Endothelial cell of umbilical vein (primary cell): ENCODE data around the gene FBLIM1. TPM values are rescaled to one million over a fixed set of nuclear protein-coding genes. Genes with fewer than 3 reads are reported as not detected.

Experiments used
- BruUV-seq: library from RNA; stranded (reverse); fragments of 400-500 nt; replicated peaks from 2 replicates; lab custom pipeline; 2021; lab: Mats Ljungman, UMichigan
- CTCF ChIA-PET: fragments of 300-600, 350-600 bp; sonication (Branson Sonifier 250); formaldehyde crosslinking; loops from one replicate; lab custom pipeline; 2021; ENCODE audit warnings: antibody characterized with exemption, inconsistent platforms; lab: Charles Lee
- POLR2A ChIA-PET: fragments of 300-600, 350-600 bp; sonication (Branson Sonifier 250); formaldehyde crosslinking; loops from one replicate; lab custom pipeline; 2021; ENCODE audit warnings: antibody characterized with exemption, inconsistent platforms; lab: Charles Lee
- DNase-seq: peaks from one replicate; pipeline ENCODE4 v3.0.0-alpha.2; 2011; ENCODE audit warnings: low read depth, low spot score
- FAIRE-seq: peaks from 2 replicates; lab custom pipeline; 2011; peaks lifted over from hg19 to GRCh38; lab: Jason Lieb, UNC
- H2AFZ ChIP-seq: 2 replicates; pipeline ENCODE4 v1.6.0; 2012; ENCODE audit warnings: low read depth, low read length, control low read depth, inconsistent platforms
- H3K27ac ChIP-seq: 2 replicates; pipeline ENCODE4 v1.5.1; 2011; ENCODE audit warnings: low read depth, mild to moderate bottlenecking, control low read depth, low read length, moderate library complexity; ENCODE audit not compliant: insufficient read depth
- H3K27me3 ChIP-seq, 2 experiments: 2 replicates each; pipeline versions ENCODE4 v1.6.0 to v1.6.1; 2011; ENCODE audit warnings: low read length in 2 of 2, mixed read lengths in 1 of 2; ENCODE audit not compliant: control insufficient read depth in 2 of 2, insufficient read depth in 2 of 2
- H3K36me3 ChIP-seq, 2 experiments: 2 replicates in 1 of 2; 3 replicates in 1 of 2; pipeline ENCODE4 v1.5.1; 2011; ENCODE audit warnings: low read length in 2 of 2, mild to moderate bottlenecking in 1 of 2, moderate library complexity in 1 of 2; ENCODE audit not compliant: control insufficient read depth in 2 of 2, insufficient read depth in 2 of 2; ENCODE audit errors: extremely low read depth in 1 of 2
- H3K4me1 ChIP-seq: 3 replicates; pipeline ENCODE4 v1.5.1; 2011; ENCODE audit warnings: mild to moderate bottlenecking, low read length; ENCODE audit not compliant: control insufficient read depth, insufficient read depth; ENCODE audit errors: extremely low read depth
- H3K4me2 ChIP-seq: 2 replicates; pipeline ENCODE4 v1.6.1; 2011; ENCODE audit warnings: low read length, control low read depth, mixed read lengths; ENCODE audit not compliant: insufficient read depth
- H3K4me3 ChIP-seq, 3 experiments: fragments of 200-600 bp in 1 of 3; sonication (generic), shearing (Covaris generic) in 1 of 3; replicated peaks in 1 of 3; 2 replicates each; pipeline ENCODE4 v1.5.1; 2011 to 2016; ENCODE audit warnings: control low read depth in 3 of 3, low read length in 3 of 3, mild to moderate bottlenecking in 2 of 3, inconsistent platforms in 1 of 3, low read depth in 1 of 3, moderate library complexity in 1 of 3; ENCODE audit not compliant: insufficient read depth in 1 of 3
- H3K79me2 ChIP-seq: 2 replicates; pipeline ENCODE4 v1.6.0; 2012; ENCODE audit warnings: low read length, inconsistent platforms; ENCODE audit not compliant: control insufficient read depth, insufficient read depth
- H3K9ac ChIP-seq: replicated peaks from 2 replicates; pipeline ENCODE3; 2011; ENCODE audit warnings: low read length, control low read depth; ENCODE audit not compliant: insufficient read depth; ENCODE audit errors: extremely low read depth
- H3K9me1 ChIP-seq: replicated peaks from 3 replicates; pipeline ENCODE4 v1.6.0; 2011; ENCODE audit warnings: mild to moderate bottlenecking, low read length; ENCODE audit not compliant: control insufficient read depth, insufficient read depth; ENCODE audit errors: extremely low read depth
- H3K9me3 ChIP-seq: replicated peaks from 2 replicates; pipeline ENCODE4 v1.5.1; 2012; ENCODE audit warnings: low read length, inconsistent platforms; ENCODE audit not compliant: control insufficient read depth, insufficient read depth
- H4K20me1 ChIP-seq: replicated peaks from 2 replicates; pipeline ENCODE3; 2011; ENCODE audit warnings: mild to moderate bottlenecking, low read length; ENCODE audit not compliant: control insufficient read depth, insufficient read depth; ENCODE audit errors: extremely low read depth
- CTCF ChIP-seq, 2 donors: IDR thresholded peaks; 1 replicate in 1 of 2; 2 replicates in 1 of 2; pipeline ENCODE4 v1.5.1; 2011; ENCODE audit warnings: low read length in 2 of 2, mild to moderate bottlenecking in 2 of 2, moderate library complexity in 2 of 2, control low read depth in 1 of 2, inconsistent platforms in 1 of 2, low read depth in 1 of 2; ENCODE audit not compliant: insufficient read depth in 1 of 2; ENCODE audit errors: extremely low read depth in 1 of 2
- EZH2 ChIP-seq: IDR thresholded peaks from 2 replicates; pipeline ENCODE4 v1.6.1; 2012; ENCODE audit warnings: borderline replicate concordance, low read depth, mild to moderate bottlenecking, moderate library complexity, low read length, inconsistent platforms; ENCODE audit not compliant: severe bottlenecking
- FOS ChIP-seq: IDR thresholded peaks from 2 replicates; pipeline ENCODE4 v1.6.1; 2011; ENCODE audit warnings: mild to moderate bottlenecking, low read length, moderate library complexity, borderline replicate concordance; ENCODE audit not compliant: insufficient read depth
- GATA2 ChIP-seq: IDR thresholded peaks from 2 replicates; pipeline ENCODE4 v1.7.0; 2011; ENCODE audit warnings: low read depth, mild to moderate bottlenecking, moderate library complexity, mixed read lengths, low read length; ENCODE audit not compliant: insufficient read length, insufficient read depth
- JUN ChIP-seq: IDR thresholded peaks from 2 replicates; pipeline ENCODE4 v1.6.1; 2011; ENCODE audit warnings: borderline replicate concordance, low read depth; ENCODE audit not compliant: insufficient read length, insufficient read depth
- MAX ChIP-seq: IDR thresholded peaks from 2 replicates; pipeline ENCODE4 v1.6.1; 2011; ENCODE audit not compliant: insufficient read depth, insufficient read length
- MYC ChIP-seq: IDR thresholded peaks from one replicate; pipeline ENCODE4 v1.6.1; 2011; ENCODE audit warnings: mild to moderate bottlenecking, low read depth, low read length
- POLR2A ChIP-seq: IDR thresholded peaks from 2 replicates; pipeline ENCODE4 v1.6.1; 2012; ENCODE audit warnings: low read depth, mild to moderate bottlenecking, control low read depth, low read length
- POLR2AphosphoS5 ChIP-seq: IDR thresholded peaks from 2 replicates; pipeline ENCODE4 v1.6.1; 2012; ENCODE audit warnings: low read depth, mild to moderate bottlenecking, control low read depth, low read length, moderate library complexity; ENCODE audit not compliant: insufficient read depth
- dilution Hi-C: fragments of 300-500 bp; cut with MboI; formaldehyde crosslinking; loops from one replicate; pipeline ENCODE4 v1.15.0; 2019; ENCODE audit warnings: low sequenced_read_pairs; ENCODE audit not compliant: extremely low pct_ligation_motif_present
- intact Hi-C: fragments of 100-400 bp; cut with micrococcal nuclease; formaldehyde crosslinking; loops from one replicate; pipeline ENCODE4 v1.10.0; 2022
- polyA plus RNA-seq, 4 experiments: library from polyadenylated mRNA; depleted of rRNA in 3 of 4; stranded (reverse) in 3 of 4; unstranded in 1 of 4; fragments of >200 nt; gene quantifications; 2 replicates each; pipeline versions ENCODE4 v1.2.1 to v1.2.3, GENCODE V29; 2011 to 2012; ENCODE audit warnings: missing spikeins in 1 of 4
- total RNA-seq: library from RNA; stranded (reverse); gene quantifications from 2 replicates; pipeline ENCODE4 v1.2.3, GENCODE V29; 2021

FBLIM1 gene
- total and polyA plus RNA-seq, 2 donors (not counting 3 experiments of a cell fraction or from before 2014, with no cell fraction given): 363 to 414 TPM

DNA sequence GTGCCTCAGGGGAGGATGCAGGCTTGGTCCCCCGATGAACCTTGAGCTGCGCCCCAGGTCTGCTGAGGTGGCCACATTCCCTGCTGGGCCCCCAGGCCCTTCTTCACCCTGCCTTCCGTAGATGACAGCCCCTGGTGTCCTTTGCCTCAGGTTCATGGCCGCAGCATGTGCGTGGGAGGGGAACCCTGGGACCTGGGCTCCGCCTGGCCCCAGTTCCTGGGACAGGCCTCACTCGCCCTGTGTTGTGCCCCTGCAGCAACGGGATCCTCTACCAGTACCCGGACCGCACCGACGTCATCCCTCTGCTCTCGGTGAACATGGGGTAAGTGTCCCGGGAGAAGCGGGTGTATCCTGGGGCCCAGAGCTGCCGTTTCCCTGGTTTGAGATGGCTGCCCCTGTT is 27.7 kb upstream of the FBLIM1 start:
- FAIRE-seq (no peak), DNase-seq (no peak)
- Histone ChIP-seq H3K9me3 (no peaks in the 10 kb centered on the region), H2AFZ (no peak overlapping the region), H3K27me3 (no peaks in the 10 kb centered on the region), H3K9me1 (no peaks in the 10 kb centered on the region), H3K36me3 (peaks cover 9 to 64% of the 10 kb centered on the region in 2 experiments), H3K4me1 (no peaks in the 10 kb centered on the region), H3K79me2 (no peaks in the 10 kb centered on the region), H3K9ac (no peak overlapping the region), H3K4me2 (no peak overlapping the region), H4K20me1 (no peaks in the 10 kb centered on the region), H3K27ac (no peak overlapping the region), H3K4me3 (no peak overlapping the region)
- intact Hi-C loops: no loop called here
- ChIA-PET POLR2A (no interaction called here), CTCF (interaction anchor here (0.7 kb wide), 1 partner anchor 17 kb away, joined by 3 read pairs; no protein-coding TSS in a partner anchor)
- dilution Hi-C loops: no loop called here
- no peak for TF ChIP-seq MYC
- no peak for TF ChIP-seq JUN
- TF ChIP-seq EZH2: no peak
- no peak for TF ChIP-seq POLR2A
- no peak for TF ChIP-seq CTCF (IDR thresholded peaks at IDR 0.05; ENCODE audit: extremely low read depth in 1 of 2, insufficient read depth in 1 of 2, low read depth in 1 of 2, low read length in 2 of 2)
- TF ChIP-seq MAX: no peak
- no peak for TF ChIP-seq POLR2AphosphoS5
- no peak for TF ChIP-seq FOS
- no peak for TF ChIP-seq GATA2
- BruUV-seq: no TSS peak
